ENCODE results near the gene HNRNPA2B1. TPM values are rescaled to one million over a fixed set of nuclear protein-coding genes. Genes with fewer than 3 reads are reported as not detected.
A peak's percentile ranks its signal among the peaks of the same experiment; 100 is the strongest.

HNRNPA2B1 gene
- polyA plus RNA-seq, 2 of the 4 experiments (the other 2 are of a cell fraction): 1,070 to 2,251 TPM

DNA sequence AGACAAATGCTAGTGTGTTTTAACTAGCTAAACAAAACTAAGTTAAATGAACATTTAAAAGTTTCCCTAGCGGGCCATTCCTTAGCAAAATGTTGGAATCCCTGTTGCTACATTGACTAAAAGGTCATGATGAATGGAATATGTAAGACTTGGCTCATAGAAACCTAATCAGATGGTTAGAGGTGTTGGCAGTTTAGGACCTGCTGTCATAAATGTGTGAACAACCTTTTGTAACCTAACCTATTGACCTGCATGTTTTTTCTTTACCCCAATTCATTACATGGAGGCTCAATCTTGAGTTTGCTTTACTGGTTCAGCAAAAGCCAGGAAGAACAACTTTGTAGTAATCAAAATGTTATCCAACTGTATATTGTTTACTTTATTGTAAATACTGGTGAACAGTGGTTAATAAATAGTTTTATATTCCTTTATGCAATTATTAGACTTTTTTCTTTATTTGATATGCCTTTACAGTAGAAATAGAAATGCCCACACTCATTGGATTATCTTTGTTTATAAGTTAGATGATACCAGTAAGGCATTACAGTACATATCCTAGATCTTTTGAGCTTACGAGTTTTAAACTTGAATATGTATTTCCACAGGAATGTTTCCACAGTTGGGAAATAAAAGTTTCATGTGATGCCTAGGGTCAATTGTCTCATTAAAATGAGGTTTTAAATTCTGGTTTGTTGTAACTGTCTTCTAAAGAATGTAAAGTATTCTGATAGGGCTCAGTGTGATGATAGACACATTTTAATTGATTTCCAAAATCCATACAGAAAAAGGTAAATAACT, 12.6 kb upstream of the HNRNPA2B1 start:
- 0 out of 3 replicates have a peak, but pooled peaks cover 1% of the 10 kb centered on the region for H3K4me1 ChIP-seq
- WGBS (ENCODE audit: missing lambda C conversion rate): 96% methylated on average over 2 of the region's 2 CpGs
- no peak overlapping the region for H3K4me3 ChIP-seq
- H3K9me3 ChIP-seq: no peaks in the 10 kb centered on the region
- no peak overlapping the region for H3K27ac ChIP-seq
- ATAC-seq (no peak), FAIRE-seq (peak; percentile 86), DNase-seq (ENCODE audit: low read depth in 1 of 2, low spot score in 1 of 2) (no peak)
- POLR2A ChIA-PET: interaction anchor here (1.1 to 1.5 kb wide), 2 partner anchors 10 to 18 kb away, joined by 3 to 4 read pairs; no protein-coding TSS in a partner anchor
- CTCF ChIA-PET: interaction anchor here (0.7 kb wide), 1 partner anchor 1914 kb away, joined by 3 read pairs; no protein-coding TSS in a partner anchor
- no peak overlapping the region for H3K4me2 ChIP-seq
- TF ChIP-seq TFCP2L1 (CRISPR knock-in tag; IDR thresholded peaks at IDR 0.05): peak; percentile 46; the same call in 1 of the 2 replicates
- TF ChIP-seq POLR2A (IDR thresholded peaks at IDR 0.05; ENCODE audit: low read length): no peak
- TF ChIP-seq ZSCAN20 (CRISPR knock-in tag; IDR thresholded peaks at IDR 0.05): no peak
- peak; percentile 82 for TF ChIP-seq FOSB (CRISPR knock-in tag; IDR thresholded peaks at IDR 0.05)
- TF ChIP-seq POLR2AphosphoS2 (conservative IDR thresholded peaks at IDR 0.05; ENCODE audit: low read length): 0 out of 2 replicates have a peak, but pooled peaks have one; percentile 67
- no peak for TF ChIP-seq HOXA7 (CRISPR knock-in tag; IDR thresholded peaks at IDR 0.05)
- no peak for TF ChIP-seq JUNB (IDR thresholded peaks at IDR 0.05)

DNA sequence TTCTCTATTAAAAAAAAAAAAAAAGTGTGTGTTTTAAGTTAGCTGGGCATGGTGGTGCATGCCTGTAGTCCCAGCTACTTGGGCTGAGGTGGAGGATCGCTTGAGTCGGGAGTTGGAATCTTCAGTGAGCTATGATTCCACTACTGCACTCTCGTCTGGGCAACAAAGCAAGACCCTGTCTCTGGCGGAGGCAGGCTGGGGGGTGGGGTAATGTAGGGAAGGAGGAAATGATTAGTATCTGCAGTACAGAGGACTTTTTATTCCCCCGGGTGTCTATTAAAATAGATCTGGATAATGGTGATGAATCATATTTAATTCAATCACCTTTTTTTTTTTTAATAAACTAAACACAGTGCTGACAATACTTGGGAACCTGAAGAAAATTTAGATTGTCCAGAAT, 7.5 kb upstream of the HNRNPA2B1 start:
- no peak overlapping the region for H3K4me3 ChIP-seq
- no peak overlapping the region for H3K27ac ChIP-seq
- H3K4me2 ChIP-seq: no peak overlapping the region
- H3K4me1 ChIP-seq: peaks cover 38% of the 10 kb centered on the region
- CTCF ChIA-PET: no interaction called here
- FAIRE-seq (no peak), DNase-seq (ENCODE audit: low read depth in 1 of 2, low spot score in 1 of 2) (no peak), ATAC-seq (no peak)
- POLR2A ChIA-PET: interaction anchor here (0.6 to 1.0 kb wide), 3 partner anchors 8 to 11 kb away, joined by 3 read pairs; partner anchors contain the start of gene HNRNPA2B1
- no peaks in the 10 kb centered on the region for H3K9me3 ChIP-seq
- TF ChIP-seq PHF8 (IDR thresholded peaks at IDR 0.05; ENCODE audit: borderline replicate concordance, low read depth) (no peak), ZFP36 (IDR thresholded peaks at IDR 0.05; ENCODE audit: borderline replicate concordance, partially characterized antibody) (no peak), RARB (CRISPR knock-in tag; IDR thresholded peaks at IDR 0.05) (no peak), ZC3H11A (IDR thresholded peaks at IDR 0.05) (no peak), FOSL2 (IDR thresholded peaks at IDR 0.05) (no peak), FOSL2 (CRISPR knock-in tag; IDR thresholded peaks at IDR 0.05) (no peak), SMC3 (IDR thresholded peaks at IDR 0.05) (no peak), HOXA7 (CRISPR knock-in tag; IDR thresholded peaks at IDR 0.05) (no peak), MAFK (IDR thresholded peaks at IDR 0.05; ENCODE audit: partially characterized antibody) (no peak), RAD21 (conservative IDR thresholded peaks at IDR 0.05 in 1 of 2, IDR thresholded peaks at IDR 0.05 in 1 of 2) (no peak), ELK1 (IDR thresholded peaks at IDR 0.05; ENCODE audit: low read depth, low read length) (no peak), E2F6 (IDR thresholded peaks at IDR 0.05; ENCODE audit: borderline replicate concordance, low read depth) (no peak), RNF2 (IDR thresholded peaks at IDR 0.05; ENCODE audit: borderline replicate concordance, low read depth) (no peak), RCOR1 (IDR thresholded peaks at IDR 0.05; ENCODE audit: low read depth, low read length) (no peak), JUNB (IDR thresholded peaks at IDR 0.05) (no peak), KDM1A (IDR thresholded peaks at IDR 0.05; ENCODE audit: low read depth) (no peak)
- TF ChIP-seq, protein P1, sequence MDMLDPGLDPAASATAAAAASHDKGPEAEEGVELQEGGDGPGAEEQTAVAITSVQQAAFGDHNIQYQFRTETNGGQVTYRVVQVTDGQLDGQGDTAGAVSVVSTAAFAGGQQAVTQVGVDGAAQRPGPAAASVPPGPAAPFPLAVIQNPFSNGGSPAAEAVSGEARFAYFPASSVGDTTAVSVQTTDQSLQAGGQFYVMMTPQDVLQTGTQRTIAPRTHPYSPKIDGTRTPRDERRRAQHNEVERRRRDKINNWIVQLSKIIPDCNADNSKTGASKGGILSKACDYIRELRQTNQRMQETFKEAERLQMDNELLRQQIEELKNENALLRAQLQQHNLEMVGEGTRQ (IDR thresholded peaks at IDR 0.05): no peak
- WGBS (ENCODE audit: missing lambda C conversion rate): 91% methylated on average over 5 of the region's 5 CpGs

Data from A549 (cell line).